ENCODE results near the gene SPATA22. TPM values are rescaled to one million over a fixed set of nuclear protein-coding genes. Genes with fewer than 3 reads are reported as not detected.

The SPATA22 gene
- total and polyA plus RNA-seq, 2 donors (not counting 1 experiment from before 2014, with no cell fraction given): 0.43 to 0.54 TPM

- no peak overlapping the region for H3K4me2 ChIP-seq (replicated peaks; ENCODE audit: low read depth, low read length, poor library complexity, severe bottlenecking)
- no peak overlapping the region for H3K4me3 ChIP-seq (ENCODE audit: control extremely low read depth in 1 of 5, extremely low read depth in 1 of 5, insufficient read depth in 1 of 5, low read depth in 2 of 5, low read length in 4 of 5)
- H3K27me3 ChIP-seq (replicated peaks in 1 of 4; ENCODE audit: control extremely low read depth in 1 of 4, control insufficient read depth in 3 of 4, insufficient read depth in 4 of 4, low read length in 3 of 4): peaks cover 0 to 9% (median 2%) of the 10 kb centered on the region in 4 experiments
- H3K36me3 ChIP-seq (replicated peaks in 1 of 2; ENCODE audit: control extremely low read depth in 1 of 2, control insufficient read depth in 1 of 2, extremely low read depth in 1 of 2, insufficient read depth in 2 of 2, low read length in 1 of 2): no peaks in the 10 kb centered on the region
- H3K4me3 Mint-ChIP-seq: no peak overlapping the region
- POLR2A ChIA-PET: no interaction called here
- H4K20me1 ChIP-seq (ENCODE audit: control insufficient read depth, insufficient read depth, low read length, poor library complexity, severe bottlenecking): no peaks in the 10 kb centered on the region
- H2AFZ ChIP-seq (ENCODE audit: insufficient read depth, low read depth, low read length, poor library complexity, severe bottlenecking): no peak overlapping the region
- no peak overlapping the region for H3K27ac ChIP-seq (ENCODE audit: low read length in 2 of 2)
- 100% methylated on average over 1 of the region's 2 CpGs for WGBS (ENCODE audit: insufficient coverage)
- no peak for ATAC-seq (ENCODE audit: low read depth)
- intact Hi-C loops (cut with micrococcal nuclease): no loop called here
- CTCF ChIA-PET: no interaction called here
- H3K9me3 ChIP-seq (ENCODE audit: control extremely low read depth in 1 of 3, control insufficient read depth in 2 of 3, insufficient read depth in 1 of 3, low read length in 2 of 3): no peaks in the 10 kb centered on the region
- H3K4me1 ChIP-seq (ENCODE audit: control insufficient read depth in 2 of 2, insufficient read depth in 2 of 2, low read length in 2 of 2): no peaks in the 10 kb centered on the region
- DNase-seq: no peak
- H3K27me3 Mint-ChIP-seq: peaks cover 17% of the 10 kb centered on the region
- TF ChIP-seq CTCF (IDR thresholded peaks at IDR 0.05): no peak
- no peak for TF ChIP-seq EZH2 (IDR thresholded peaks at IDR 0.05; ENCODE audit: borderline replicate concordance, insufficient read depth, low read depth, low read length, poor library complexity, severe bottlenecking)
- no peaks in the 10 kb centered on the region for H3K79me2 ChIP-seq (ENCODE audit: control insufficient read depth, insufficient read depth, low read length)
- no peaks in the 10 kb centered on the region for H3K4me1 Mint-ChIP-seq
- H3K9ac ChIP-seq (ENCODE audit: low read length): no peak overlapping the region
- no peaks in the 10 kb centered on the region for H3K9me3 Mint-ChIP-seq (ENCODE audit: insufficient read depth)
- H3K27ac Mint-ChIP-seq: no peak overlapping the region
Measured at GRCh38 chr17:3448059-3448665, 23.5 kb downstream of the SPATA22 start.

DNA sequence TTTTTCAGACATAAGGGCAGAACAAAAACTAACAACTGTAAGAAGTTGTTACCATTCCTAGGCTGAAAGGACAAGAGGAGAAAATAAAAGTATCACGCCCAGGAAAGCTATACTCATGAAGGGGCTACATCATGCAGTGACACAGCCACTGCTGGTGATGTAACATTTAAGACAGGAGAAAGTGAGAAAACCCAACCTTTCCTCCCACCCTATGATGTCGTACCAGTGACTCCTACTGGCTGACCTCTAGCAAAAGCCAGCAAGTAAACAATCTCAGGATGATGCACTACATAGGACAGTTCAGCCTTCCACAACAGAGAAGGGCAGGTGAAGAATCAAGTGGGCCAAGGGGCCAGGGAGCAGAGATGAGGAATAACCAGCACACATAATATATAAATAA lies 24.0 kb downstream of the SPATA22 start:
- Histone ChIP-seq H2AFZ (ENCODE audit: insufficient read depth, low read depth, low read length, poor library complexity, severe bottlenecking) (no peak overlapping the region), H3K36me3 (replicated peaks in 1 of 2; ENCODE audit: control extremely low read depth in 1 of 2, control insufficient read depth in 1 of 2, extremely low read depth in 1 of 2, insufficient read depth in 2 of 2, low read length in 1 of 2) (no peaks in the 10 kb centered on the region), H3K27ac (ENCODE audit: low read length in 2 of 2) (no peak overlapping the region), H3K4me1 (ENCODE audit: control insufficient read depth in 2 of 2, insufficient read depth in 2 of 2, low read length in 2 of 2) (no peaks in the 10 kb centered on the region), H3K9me3 (ENCODE audit: control extremely low read depth in 1 of 3, control insufficient read depth in 2 of 3, insufficient read depth in 1 of 3, low read length in 2 of 3) (no peaks in the 10 kb centered on the region), H3K4me3 (ENCODE audit: control extremely low read depth in 1 of 5, extremely low read depth in 1 of 5, insufficient read depth in 1 of 5, low read depth in 2 of 5, low read length in 4 of 5) (no peak overlapping the region), H4K20me1 (ENCODE audit: control insufficient read depth, insufficient read depth, low read length, poor library complexity, severe bottlenecking) (no peaks in the 10 kb centered on the region), H3K4me2 (replicated peaks; ENCODE audit: low read depth, low read length, poor library complexity, severe bottlenecking) (no peak overlapping the region), H3K9ac (ENCODE audit: low read length) (no peak overlapping the region), H3K79me2 (ENCODE audit: control insufficient read depth, insufficient read depth, low read length) (no peaks in the 10 kb centered on the region), H3K27me3 (replicated peaks in 1 of 4; ENCODE audit: control extremely low read depth in 1 of 4, control insufficient read depth in 3 of 4, insufficient read depth in 4 of 4, low read length in 3 of 4) (peaks cover 0 to 15% (median 2%) of the 10 kb centered on the region in 4 experiments)
- ATAC-seq (ENCODE audit: low read depth) (no peak), DNase-seq (peak; percentile 12)
- ChIA-PET POLR2A (no interaction called here), CTCF (no interaction called here)
- Mint-ChIP-seq H3K27ac (no peak overlapping the region), H3K27me3 (peaks cover 13% of the 10 kb centered on the region), H3K9me3 (ENCODE audit: insufficient read depth) (no peaks in the 10 kb centered on the region), H3K4me1 (no peaks in the 10 kb centered on the region), H3K4me3 (no peak overlapping the region)
- intact Hi-C loops (cut with micrococcal nuclease): no loop called here
- TF ChIP-seq EZH2 (IDR thresholded peaks at IDR 0.05; ENCODE audit: borderline replicate concordance, insufficient read depth, low read depth, low read length, poor library complexity, severe bottlenecking) (no peak), CTCF (IDR thresholded peaks at IDR 0.05) (no peak)
- 0% methylated on average over 1 of the region's 2 CpGs for WGBS (ENCODE audit: insufficient coverage)

Measured in B cell (primary cell).